Mesenchymal stem cell (in vitro differentiated cells and primary cell): ENCODE results near the gene TNFSF4.

Experiments
- DNase-seq: peaks from one replicate; pipeline ENCODE4 v3.0.0-alpha.2; 2013
- H2AFZ ChIP-seq: one replicate; pipeline ENCODE4 v1.6.1; 2013; ENCODE audit warnings: low read depth, mild to moderate bottlenecking, control low read depth, inconsistent platforms, low read length, moderate library complexity
- H2AK5ac ChIP-seq: 2 replicates; pipeline ENCODE4 v1.6.1; 2013; ENCODE audit warnings: low read length, moderate library complexity, mild to moderate bottlenecking, inconsistent platforms; ENCODE audit not compliant: severe bottlenecking
- H2BK120ac ChIP-seq: one replicate; pipeline ENCODE4 v1.6.1; 2013; ENCODE audit warnings: low read depth, mild to moderate bottlenecking, inconsistent platforms, low read length, moderate library complexity
- H2BK12ac ChIP-seq, 2 experiments: one replicate each; pipeline ENCODE4 v1.6.1; 2013; ENCODE audit warnings: inconsistent platforms in 2 of 2, low read length in 2 of 2, mild to moderate bottlenecking in 2 of 2, moderate library complexity in 2 of 2, control low read depth in 1 of 2
- H2BK15ac ChIP-seq: one replicate; pipeline ENCODE4 v1.6.1; 2013; ENCODE audit warnings: mild to moderate bottlenecking, low read depth, inconsistent platforms; ENCODE audit not compliant: poor library complexity, severe bottlenecking
- H2BK5ac ChIP-seq: 2 replicates; pipeline ENCODE4 v1.6.1; 2013; ENCODE audit warnings: low read depth, mild to moderate bottlenecking, low read length, control low read depth, inconsistent platforms; ENCODE audit not compliant: poor library complexity, severe bottlenecking
- H3K14ac ChIP-seq, 2 experiments: one replicate each; pipeline ENCODE4 v1.6.1; 2013; ENCODE audit warnings: inconsistent platforms in 2 of 2, low read length in 2 of 2, control low read depth in 1 of 2, mild to moderate bottlenecking in 1 of 2, moderate library complexity in 1 of 2
- H3K18ac ChIP-seq, 2 experiments: one replicate each; pipeline ENCODE4 v1.6.1; 2013; ENCODE audit warnings: inconsistent platforms in 2 of 2, low read length in 2 of 2, control low read depth in 1 of 2, low read depth in 1 of 2, mild to moderate bottlenecking in 1 of 2
- H3K23ac ChIP-seq, 2 experiments: one replicate each; pipeline ENCODE4 v1.6.1; 2013; ENCODE audit warnings: inconsistent platforms in 2 of 2, low read length in 2 of 2, mild to moderate bottlenecking in 2 of 2, moderate library complexity in 2 of 2, control low read depth in 1 of 2
- H3K27ac ChIP-seq: 2 replicates; pipeline ENCODE4 v1.5.1; 2013; ENCODE audit warnings: mild to moderate bottlenecking, moderate library complexity, low read length, control low read depth, inconsistent platforms; ENCODE audit not compliant: poor library complexity, severe bottlenecking
- H3K27me3 ChIP-seq, 2 experiments: 2 replicates each; pipeline versions ENCODE4 v1.6.1 to v1.7.0; 2013; ENCODE audit warnings: low read length in 2 of 2, mild to moderate bottlenecking in 2 of 2, moderate library complexity in 2 of 2, control low read depth in 1 of 2, inconsistent platforms in 1 of 2; ENCODE audit not compliant: control insufficient read depth in 1 of 2, insufficient read depth in 1 of 2
- H3K36me3 ChIP-seq, 2 experiments: 2 replicates each; pipeline versions ENCODE4 v1.6.1 to v1.7.0; 2013; ENCODE audit warnings: low read length in 2 of 2, control low read depth in 1 of 2, inconsistent platforms in 1 of 2, low read depth in 1 of 2, mild to moderate bottlenecking in 1 of 2; ENCODE audit not compliant: insufficient read depth in 2 of 2, control insufficient read depth in 1 of 2
- H3K4ac ChIP-seq, 2 experiments: one replicate each; pipeline ENCODE4 v1.6.1; 2013; ENCODE audit warnings: inconsistent platforms in 2 of 2, low read length in 2 of 2, mild to moderate bottlenecking in 2 of 2, moderate library complexity in 2 of 2, control low read depth in 1 of 2, low read depth in 1 of 2
- H3K4me1 ChIP-seq: 2 replicates; pipeline ENCODE4 v1.6.1; 2013; ENCODE audit warnings: low read depth, low read length, control low read depth; ENCODE audit not compliant: control insufficient read depth, insufficient read depth
- H3K4me2 ChIP-seq: 2 replicates; pipeline ENCODE4 v1.6.1; 2013; ENCODE audit warnings: low read length, mild to moderate bottlenecking, inconsistent platforms; ENCODE audit not compliant: poor library complexity, severe bottlenecking
- H3K4me3 ChIP-seq, 2 experiments: 2 replicates each; pipeline versions ENCODE4 v1.5.1 to v1.7.0; 2013; ENCODE audit warnings: low read length in 2 of 2, mild to moderate bottlenecking in 2 of 2, control low read depth in 1 of 2, low read depth in 1 of 2; ENCODE audit not compliant: insufficient read depth in 1 of 2
- H3K79me1 ChIP-seq: replicated peaks from 2 replicates; pipeline ENCODE4 v1.6.1; 2013; ENCODE audit warnings: mild to moderate bottlenecking, control low read depth, low read length, inconsistent platforms; ENCODE audit not compliant: poor library complexity, severe bottlenecking
- H3K9ac ChIP-seq: 2 replicates; pipeline ENCODE4 v1.7.0; 2013; ENCODE audit warnings: mild to moderate bottlenecking, low read length, moderate library complexity
- H3K9me3 ChIP-seq: 2 replicates; pipeline ENCODE4 v1.7.0; 2013; ENCODE audit warnings: mild to moderate bottlenecking, low read length; ENCODE audit not compliant: control insufficient read depth
- H4K8ac ChIP-seq: one replicate; pipeline ENCODE4 v1.6.1; 2013; ENCODE audit warnings: inconsistent platforms, mild to moderate bottlenecking, low read length, moderate library complexity
- H4K91ac ChIP-seq: one replicate; pipeline ENCODE4 v1.6.1; 2013; ENCODE audit warnings: mild to moderate bottlenecking, low read length, inconsistent platforms
- whole genome bisulfite sequencing: methylation state at CpG from one replicate; pipeline ENCODE4 v1.1.7; 2013; ENCODE audit warnings: mixed read lengths; 5-methylcytosine and 5-hydroxymethylcytosine counted together

TNFSF4 gene

GRCh38 chr1:173210716-173211231, 3.6 kb upstream of the TNFSF4 start:
- Histone ChIP-seq H2BK5ac (no peak overlapping the region), H2AK5ac (no peak overlapping the region), H3K4me2 (no peak overlapping the region), H3K9me3 (no peaks in the 10 kb centered on the region), H3K79me1 (no peaks in the 10 kb centered on the region), H3K9ac (no peak overlapping the region), H3K4ac (no peak overlapping the region), H2BK120ac (no peak overlapping the region), H3K27me3 (peaks cover 0 to 10% of the 10 kb centered on the region in 2 experiments), H3K23ac (peak overlapping the region in 1 of 2 experiments; percentile 5), H4K91ac (no peak overlapping the region), H2BK15ac (no peak overlapping the region), H2AFZ (no peak overlapping the region), H3K36me3 (no peaks in the 10 kb centered on the region), H2BK12ac (peak overlapping the region in 1 of 2 experiments; percentile 38), H3K14ac (no peak overlapping the region), H4K8ac (no peak overlapping the region), H3K27ac (no peak overlapping the region), H3K18ac (peak overlapping the region in 1 of 2 experiments; percentile 2), H3K4me3 (no peak overlapping the region), H3K4me1 (peaks cover under 1% of the 10 kb centered on the region)
- WGBS, result 79% methylated on average over 1 of the region's 1 CpG
- no peak for DNase-seq

GRCh38 chr1:173210283-173210682, 3.2 kb upstream of the TNFSF4 start:
- H3K27me3 ChIP-seq, result peaks cover 0 to 10% of the 10 kb centered on the region in 2 experiments
- no peak overlapping the region for H4K91ac ChIP-seq
- H2BK12ac ChIP-seq, result no peak overlapping the region
- H4K8ac ChIP-seq, result peak overlapping the region; percentile 0
- no peak overlapping the region for H3K27ac ChIP-seq
- no peak overlapping the region for H2BK5ac ChIP-seq
- H3K79me1 ChIP-seq, result no peaks in the 10 kb centered on the region
- H2AFZ ChIP-seq, result no peak overlapping the region
- H3K4me1 ChIP-seq, result peaks cover 5% of the 10 kb centered on the region
- H3K18ac ChIP-seq, result peak overlapping the region; percentile 18 to 64
- H3K4ac ChIP-seq, result no peak overlapping the region
- H2AK5ac ChIP-seq, result no peak overlapping the region
- H3K4me3 ChIP-seq, result no peak overlapping the region
- WGBS, result 65% methylated on average over 2 of the region's 2 CpGs
- no peak overlapping the region for H3K23ac ChIP-seq
- no peak overlapping the region for H3K14ac ChIP-seq
- H3K36me3 ChIP-seq, result no peaks in the 10 kb centered on the region
- no peak overlapping the region for H2BK120ac ChIP-seq
- H3K9ac ChIP-seq, result no peak overlapping the region
- H2BK15ac ChIP-seq, result no peak overlapping the region
- H3K4me2 ChIP-seq, result no peak overlapping the region
- H3K9me3 ChIP-seq, result no peaks in the 10 kb centered on the region
- DNase-seq, result no peak

- DNase-seq, result no peak
- 70% methylated on average over 2 of the region's 4 CpGs for WGBS
- Histone ChIP-seq H3K4me3 (no peak overlapping the region), H3K27ac (no peak overlapping the region), H2BK12ac (no peak overlapping the region), H4K91ac (no peak overlapping the region), H3K23ac (no peak overlapping the region), H3K4me2 (no peak overlapping the region), H3K18ac (no peak overlapping the region), H2BK5ac (no peak overlapping the region), H3K4me1 (peaks cover 6% of the 10 kb centered on the region), H3K4ac (no peak overlapping the region), H3K9me3 (no peaks in the 10 kb centered on the region), H4K8ac (no peak overlapping the region), H3K9ac (no peak overlapping the region), H2BK15ac (no peak overlapping the region), H2AK5ac (no peak overlapping the region), H2BK120ac (no peak overlapping the region), H3K27me3 (peaks cover 0 to 10% of the 10 kb centered on the region in 2 experiments), H3K14ac (no peak overlapping the region), H2AFZ (no peak overlapping the region), H3K36me3 (no peaks in the 10 kb centered on the region), H3K79me1 (no peaks in the 10 kb centered on the region)
Measured at GRCh38 chr1:173208868-173209267, 1.7 kb upstream of the TNFSF4 start.

- DNase-seq, result no peak
- H3K4me3 ChIP-seq, result no peak overlapping the region
- peaks cover 0 to 10% of the 10 kb centered on the region in 2 experiments for H3K27me3 ChIP-seq
- no peak overlapping the region for H2BK12ac ChIP-seq
- H3K9me3 ChIP-seq, result no peaks in the 10 kb centered on the region
- no peak overlapping the region for H2BK5ac ChIP-seq
- H2BK120ac ChIP-seq, result no peak overlapping the region
- no peak overlapping the region for H3K27ac ChIP-seq
- H3K23ac ChIP-seq, result no peak overlapping the region
- H3K4me1 ChIP-seq, result peaks cover 6% of the 10 kb centered on the region
- H3K4me2 ChIP-seq, result no peak overlapping the region
- H4K8ac ChIP-seq, result no peak overlapping the region
- no peak overlapping the region for H3K4ac ChIP-seq
- no peak overlapping the region for H2AK5ac ChIP-seq
- no peaks in the 10 kb centered on the region for H3K36me3 ChIP-seq
- WGBS, result 89% methylated on average over 1 of the region's 1 CpG
- H3K14ac ChIP-seq, result no peak overlapping the region
- H3K18ac ChIP-seq, result no peak overlapping the region
- H3K79me1 ChIP-seq, result no peaks in the 10 kb centered on the region
- no peak overlapping the region for H3K9ac ChIP-seq
- no peak overlapping the region for H2AFZ ChIP-seq
- H4K91ac ChIP-seq, result no peak overlapping the region
- H2BK15ac ChIP-seq, result no peak overlapping the region
Measured at GRCh38 chr1:173208146-173208545, 1.0 kb upstream of the TNFSF4 start.
